A549 (cell line): ENCODE measurements around the gene GAREM1.

ENCODE experiments used
- BHLHE40 ChIP-seq: IDR thresholded peaks from 2 replicates; pipeline ENCODE4 v1.6.1; 2012; ENCODE audit warnings: low read depth, low read length, inconsistent platforms
- CEBPB ChIP-seq, 2 experiments: fragments of >200 bp in 1 of 2; sonication (Bioruptor Twin) in 1 of 2; formaldehyde crosslinking in 1 of 2; IDR thresholded peaks; 2 replicates each; pipeline ENCODE4 v1.6.1; 2012 to 2016
- HDAC2 ChIP-seq: fragments of 200-600 bp; sonication (generic); IDR thresholded peaks from 2 replicates; pipeline ENCODE4 v1.6.1; 2016
- HOXA7 ChIP-seq: fragments of 250-450 bp; sonication (Bioruptor Pico); IDR thresholded peaks from 2 replicates; pipeline ENCODE4 v1.5.0; 2020; ENCODE audit warnings: mild to moderate bottlenecking, moderate library complexity
- MAFK ChIP-seq: fragments of 450-650 bp; IDR thresholded peaks from 2 replicates; pipeline ENCODE4 v1.6.1; 2014; ENCODE audit not compliant: partially characterized antibody
- MAZ ChIP-seq: fragments of 150-350 bp; IDR thresholded peaks from 2 replicates; pipeline ENCODE4 v1.6.1; 2014; ENCODE audit warnings: antibody characterized with exemption, low read depth, low read length, borderline replicate concordance
- NPAS2 ChIP-seq: fragments of 250-450 bp; sonication (Bioruptor Pico); IDR thresholded peaks from 2 replicates; pipeline ENCODE4 v1.8.0; 2022; ENCODE audit warnings: mild to moderate bottlenecking, moderate library complexity, borderline replicate concordance
- PHF8 ChIP-seq: fragments of 200-600 bp; sonication (generic); IDR thresholded peaks from 2 replicates; pipeline ENCODE4 v1.6.1; 2016; ENCODE audit warnings: low read depth, mild to moderate bottlenecking, antibody characterized with exemption, moderate library complexity, borderline replicate concordance
- SMC3 ChIP-seq: fragments of >200 bp; sonication (Bioruptor Twin); formaldehyde crosslinking; IDR thresholded peaks from 3 replicates; pipeline ENCODE4 v1.6.1; 2018; ENCODE audit warnings: inconsistent platforms
- ZC3H11A ChIP-seq: fragments of 450-650 bp; IDR thresholded peaks from 2 replicates; pipeline ENCODE4 v1.6.1; 2014; ENCODE audit warnings: antibody characterized with exemption, mild to moderate bottlenecking
- TF ChIP-seq, protein P1 (sequence below): fragments of >200 bp; sonication (Bioruptor Twin); formaldehyde crosslinking; IDR thresholded peaks from 3 replicates; pipeline ENCODE4 v1.5.1; 2016

DNA sequence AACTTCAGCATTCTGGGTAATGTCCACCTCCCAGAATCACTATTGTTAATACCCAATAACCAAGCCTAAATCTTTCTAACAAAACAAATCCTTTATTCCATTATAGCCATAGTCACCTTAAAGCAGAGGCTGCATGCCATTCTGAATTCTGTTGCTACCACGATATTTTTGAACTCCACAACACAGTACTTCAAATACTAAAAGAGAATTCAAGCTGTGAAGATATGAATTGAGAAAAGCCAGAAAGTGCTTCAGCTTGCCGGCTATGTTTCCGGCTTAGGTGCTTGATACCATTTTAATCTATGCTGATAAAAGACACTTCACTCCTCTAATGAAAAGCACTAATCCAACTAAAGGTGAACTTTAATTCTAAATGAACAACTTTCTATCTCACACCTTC, 41.3 kb downstream of the GAREM1 start:
- TF ChIP-seq MAZ = no peak
- TF ChIP-seq HDAC2 = no peak
- no peak for TF ChIP-seq PHF8
- TF ChIP-seq, protein P1, sequence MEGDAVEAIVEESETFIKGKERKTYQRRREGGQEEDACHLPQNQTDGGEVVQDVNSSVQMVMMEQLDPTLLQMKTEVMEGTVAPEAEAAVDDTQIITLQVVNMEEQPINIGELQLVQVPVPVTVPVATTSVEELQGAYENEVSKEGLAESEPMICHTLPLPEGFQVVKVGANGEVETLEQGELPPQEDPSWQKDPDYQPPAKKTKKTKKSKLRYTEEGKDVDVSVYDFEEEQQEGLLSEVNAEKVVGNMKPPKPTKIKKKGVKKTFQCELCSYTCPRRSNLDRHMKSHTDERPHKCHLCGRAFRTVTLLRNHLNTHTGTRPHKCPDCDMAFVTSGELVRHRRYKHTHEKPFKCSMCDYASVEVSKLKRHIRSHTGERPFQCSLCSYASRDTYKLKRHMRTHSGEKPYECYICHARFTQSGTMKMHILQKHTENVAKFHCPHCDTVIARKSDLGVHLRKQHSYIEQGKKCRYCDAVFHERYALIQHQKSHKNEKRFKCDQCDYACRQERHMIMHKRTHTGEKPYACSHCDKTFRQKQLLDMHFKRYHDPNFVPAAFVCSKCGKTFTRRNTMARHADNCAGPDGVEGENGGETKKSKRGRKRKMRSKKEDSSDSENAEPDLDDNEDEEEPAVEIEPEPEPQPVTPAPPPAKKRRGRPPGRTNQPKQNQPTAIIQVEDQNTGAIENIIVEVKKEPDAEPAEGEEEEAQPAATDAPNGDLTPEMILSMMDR = no peak
- TF ChIP-seq CEBPB (IDR thresholded peaks at IDR 0.05) = no peak
- TF ChIP-seq BHLHE40 = no peak
- TF ChIP-seq HOXA7 (CRISPR knock-in tag) = no peak
- no peak for TF ChIP-seq SMC3
- no peak for TF ChIP-seq NPAS2 (CRISPR knock-in tag)
- TF ChIP-seq MAFK = no peak
- TF ChIP-seq ZC3H11A = no peak
